CD4-positive, alpha-beta memory T cell (primary cell): ENCODE data around the gene EXOC4. TPM values are rescaled to one million over a fixed set of nuclear protein-coding genes. Genes with fewer than 3 reads are reported as not detected.

Experiments used
- CTCF ChIA-PET: fragments of 350-600 bp; sonication (Branson Sonifier 250); formaldehyde crosslinking; loops from one replicate; lab custom pipeline; 2021; ENCODE audit warnings: inconsistent platforms; ENCODE audit not compliant: partially characterized antibody; lab: Charles Lee
- POLR2A ChIA-PET: fragments of 350-600 bp; sonication (Branson Sonifier 250); formaldehyde crosslinking; loops from one replicate; lab custom pipeline; 2021; ENCODE audit not compliant: partially characterized antibody; lab: Charles Lee
- DNase-seq, 5 donors: peaks; one replicate each; pipeline versions ENCODE4 v3.0.0 to v3.0.0-alpha.2; 2020 to 2022; ENCODE audit warnings: mixed read lengths in 1 of 5
- H3K27ac ChIP-seq: one replicate; pipeline ENCODE4 v1.7.0; 2013; ENCODE audit warnings: low read depth, low read length
- H3K27me3 ChIP-seq: 2 replicates; pipeline ENCODE4 v1.7.0; 2013; ENCODE audit warnings: mild to moderate bottlenecking, low read length, moderate library complexity; ENCODE audit not compliant: insufficient read depth
- H3K36me3 ChIP-seq: 2 replicates; pipeline ENCODE4 v1.7.0; 2013; ENCODE audit warnings: mild to moderate bottlenecking, low read length, moderate library complexity; ENCODE audit not compliant: insufficient read depth
- H3K4me1 ChIP-seq: 2 replicates; pipeline ENCODE4 v1.7.0; 2013; ENCODE audit warnings: mild to moderate bottlenecking, low read length, moderate library complexity; ENCODE audit not compliant: insufficient read depth
- H3K4me3 ChIP-seq, 2 donors: one replicate each; pipeline ENCODE4 v1.7.0; 2013; ENCODE audit warnings: low read length in 2 of 2, mild to moderate bottlenecking in 1 of 2
- H3K9me3 ChIP-seq, 2 donors: one replicate each; pipeline ENCODE4 v1.7.0; 2013; ENCODE audit warnings: low read length in 2 of 2, control low read depth in 1 of 2; ENCODE audit not compliant: control insufficient read depth in 1 of 2
- H3K27ac Mint-ChIP-seq, 7 donors: one replicate each; pipeline ENCODE4 v1.8.0; 2020 to 2021; ENCODE audit warnings: mixed read lengths in 7 of 7, mild to moderate bottlenecking in 6 of 7, inconsistent platforms in 3 of 7, moderate library complexity in 3 of 7
- H3K27me3 Mint-ChIP-seq, 2 donors: one replicate each; pipeline ENCODE4 v1.8.0; 2020 to 2021; ENCODE audit warnings: mixed read lengths in 2 of 2
- H3K36me3 Mint-ChIP-seq, 2 donors: one replicate each; pipeline ENCODE4 v1.8.0; 2020 to 2021; ENCODE audit warnings: mixed read lengths in 2 of 2, inconsistent platforms in 1 of 2, mild to moderate bottlenecking in 1 of 2
- H3K4me1 Mint-ChIP-seq, 4 donors: one replicate each; pipeline ENCODE4 v1.8.0; 2020 to 2021; ENCODE audit warnings: mixed read lengths in 4 of 4, mild to moderate bottlenecking in 1 of 4
- H3K4me3 Mint-ChIP-seq, 8 donors: one replicate each; pipeline ENCODE4 v1.8.0; 2020 to 2021; ENCODE audit warnings: mixed read lengths in 8 of 8, mild to moderate bottlenecking in 7 of 8, moderate library complexity in 6 of 8, inconsistent platforms in 3 of 8
- H3K9me3 Mint-ChIP-seq, 8 donors: one replicate each; pipeline ENCODE4 v1.8.0; 2020 to 2021; ENCODE audit warnings: mixed read lengths in 8 of 8, mild to moderate bottlenecking in 5 of 8, inconsistent platforms in 3 of 8, moderate library complexity in 1 of 8
- intact Hi-C: fragments of 100-400 bp; cut with micrococcal nuclease; formaldehyde crosslinking; loops from one replicate; pipeline ENCODE4 v1.15.1; 2023
- polyA plus RNA-seq, 2 donors: library from polyadenylated mRNA; unstranded; fragments of 300-500 nt; fragmentation: Illumina TruSeq; gene quantifications; one replicate each; pipeline ENCODE4 v1.2.3, GENCODE V29; 2021
- total RNA-seq, 2 experiments: library from RNA; stranded (reverse); gene quantifications; one replicate each; pipeline ENCODE4 v1.2.3, GENCODE V29; 2021

EXOC4 gene
- total and polyA plus RNA-seq, 4 experiments from 2014 or later: 33.8 to 81.2 (median 58.1) TPM

GRCh38 chr7:133742709-133743538, 490.0 kb downstream of the EXOC4 start:
- intact Hi-C loops: no loop called here
- Histone ChIP-seq H3K9me3 (no peaks in the 10 kb centered on the region), H3K4me3 (no peak overlapping the region), H3K4me1 (no peaks in the 10 kb centered on the region), H3K27ac (no peak overlapping the region), H3K36me3 (no peaks in the 10 kb centered on the region), H3K27me3 (no peaks in the 10 kb centered on the region)
- DNase-seq: no peak
- ChIA-PET CTCF (no interaction called here), POLR2A (no interaction called here)
- Mint-ChIP-seq H3K4me3 (no peak overlapping the region), H3K4me1 (peaks cover 0 to 1% (median 0%) of the 10 kb centered on the region in 4 donors), H3K27ac (no peak overlapping the region), H3K27me3 (no peaks in the 10 kb centered on the region), H3K36me3 (no peaks in the 10 kb centered on the region), H3K9me3 (peaks cover 0 to 1% (median 0%) of the 10 kb centered on the region in 8 donors)

GRCh38 chr7:133744451-133744850, 491.6 kb downstream of the EXOC4 start:
- H3K9me3 ChIP-seq: no peaks in the 10 kb centered on the region
- POLR2A ChIA-PET: no interaction called here
- peaks cover 0 to 1% (median 0%) of the 10 kb centered on the region in 4 donors for H3K4me1 Mint-ChIP-seq
- H3K4me3 ChIP-seq: no peak overlapping the region
- DNase-seq: no peak
- H3K27me3 Mint-ChIP-seq: no peaks in the 10 kb centered on the region
- H3K27ac ChIP-seq: no peak overlapping the region
- H3K36me3 ChIP-seq: no peaks in the 10 kb centered on the region
- no peak overlapping the region for H3K27ac Mint-ChIP-seq
- CTCF ChIA-PET: no interaction called here
- intact Hi-C loops: no loop called here
- no peak overlapping the region for H3K4me3 Mint-ChIP-seq
- no peaks in the 10 kb centered on the region for H3K27me3 ChIP-seq
- peaks cover 0 to 3% of the 10 kb centered on the region in 2 donors for H3K36me3 Mint-ChIP-seq
- H3K9me3 Mint-ChIP-seq: peaks cover 0 to 1% (median 0%) of the 10 kb centered on the region in 8 donors
- no peaks in the 10 kb centered on the region for H3K4me1 ChIP-seq

DNA sequence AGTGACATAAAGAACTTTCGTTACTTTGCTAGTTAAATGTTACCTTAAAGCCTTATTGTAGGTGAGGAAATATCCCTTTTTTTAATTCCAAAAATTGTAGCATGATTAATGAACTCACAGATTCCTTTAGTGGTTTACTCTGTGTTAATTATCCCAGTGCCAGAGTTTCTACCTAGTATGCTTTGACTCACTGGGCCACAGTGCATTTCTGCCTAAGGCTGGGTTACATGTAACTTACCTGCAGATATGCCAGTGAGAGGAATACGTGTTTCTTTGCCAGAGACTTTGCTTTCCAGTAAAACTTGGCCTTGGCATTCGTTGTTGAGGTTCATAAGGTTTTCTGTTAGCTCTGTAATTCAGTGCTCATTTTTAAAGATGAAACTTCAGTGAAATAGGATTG, 493.4 kb downstream of the EXOC4 start:
- peaks cover 0 to 1% (median 0%) of the 10 kb centered on the region in 8 donors for H3K9me3 Mint-ChIP-seq
- intact Hi-C loops: no loop called here
- DNase-seq: no peak
- H3K27me3 Mint-ChIP-seq: no peaks in the 10 kb centered on the region
- Histone ChIP-seq H3K36me3 (no peaks in the 10 kb centered on the region), H3K27me3 (no peaks in the 10 kb centered on the region), H3K4me1 (no peaks in the 10 kb centered on the region), H3K9me3 (no peaks in the 10 kb centered on the region), H3K27ac (no peak overlapping the region), H3K4me3 (no peak overlapping the region)
- peaks cover 0 to 1% (median 0%) of the 10 kb centered on the region in 4 donors for H3K4me1 Mint-ChIP-seq
- H3K27ac Mint-ChIP-seq: no peak overlapping the region
- peaks cover 0 to 4% of the 10 kb centered on the region in 2 donors for H3K36me3 Mint-ChIP-seq
- POLR2A ChIA-PET: no interaction called here
- CTCF ChIA-PET: no interaction called here
- H3K4me3 Mint-ChIP-seq: no peak overlapping the region

DNA sequence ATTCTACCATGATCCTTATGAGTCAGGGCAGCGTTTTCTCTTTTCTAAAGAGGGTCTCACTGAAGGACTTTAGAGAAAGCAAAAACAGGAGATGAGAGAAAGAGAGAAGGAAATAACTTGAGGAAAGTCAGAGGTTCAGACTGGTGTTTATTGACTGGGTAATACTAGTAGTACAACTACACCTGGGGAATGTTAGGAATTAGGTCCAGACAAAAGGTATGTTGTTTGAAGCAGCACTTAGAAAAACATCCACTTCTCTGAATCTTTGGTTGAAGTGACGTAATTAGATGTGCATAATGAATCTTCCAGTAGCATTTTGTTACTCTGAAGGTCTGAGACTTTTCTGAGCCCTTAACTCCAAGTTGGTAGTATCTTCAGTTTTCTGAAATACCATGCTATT, 494.0 kb downstream of the EXOC4 start:
- H3K36me3 ChIP-seq: no peaks in the 10 kb centered on the region
- no peaks in the 10 kb centered on the region for H3K4me1 ChIP-seq
- Mint-ChIP-seq H3K27me3 (no peaks in the 10 kb centered on the region), H3K27ac (no peak overlapping the region), H3K9me3 (peaks cover 0 to 1% (median 0%) of the 10 kb centered on the region in 8 donors), H3K36me3 (peaks cover 0 to 7% of the 10 kb centered on the region in 2 donors), H3K4me3 (no peak overlapping the region), H3K4me1 (peaks cover 0 to 1% (median 0%) of the 10 kb centered on the region in 4 donors)
- no peaks in the 10 kb centered on the region for H3K9me3 ChIP-seq
- H3K27me3 ChIP-seq: no peaks in the 10 kb centered on the region
- no peak overlapping the region for H3K4me3 ChIP-seq
- no peak overlapping the region for H3K27ac ChIP-seq
- intact Hi-C loops: no loop called here
- DNase-seq: no peak
- POLR2A ChIA-PET: no interaction called here
- CTCF ChIA-PET: no interaction called here

DNA sequence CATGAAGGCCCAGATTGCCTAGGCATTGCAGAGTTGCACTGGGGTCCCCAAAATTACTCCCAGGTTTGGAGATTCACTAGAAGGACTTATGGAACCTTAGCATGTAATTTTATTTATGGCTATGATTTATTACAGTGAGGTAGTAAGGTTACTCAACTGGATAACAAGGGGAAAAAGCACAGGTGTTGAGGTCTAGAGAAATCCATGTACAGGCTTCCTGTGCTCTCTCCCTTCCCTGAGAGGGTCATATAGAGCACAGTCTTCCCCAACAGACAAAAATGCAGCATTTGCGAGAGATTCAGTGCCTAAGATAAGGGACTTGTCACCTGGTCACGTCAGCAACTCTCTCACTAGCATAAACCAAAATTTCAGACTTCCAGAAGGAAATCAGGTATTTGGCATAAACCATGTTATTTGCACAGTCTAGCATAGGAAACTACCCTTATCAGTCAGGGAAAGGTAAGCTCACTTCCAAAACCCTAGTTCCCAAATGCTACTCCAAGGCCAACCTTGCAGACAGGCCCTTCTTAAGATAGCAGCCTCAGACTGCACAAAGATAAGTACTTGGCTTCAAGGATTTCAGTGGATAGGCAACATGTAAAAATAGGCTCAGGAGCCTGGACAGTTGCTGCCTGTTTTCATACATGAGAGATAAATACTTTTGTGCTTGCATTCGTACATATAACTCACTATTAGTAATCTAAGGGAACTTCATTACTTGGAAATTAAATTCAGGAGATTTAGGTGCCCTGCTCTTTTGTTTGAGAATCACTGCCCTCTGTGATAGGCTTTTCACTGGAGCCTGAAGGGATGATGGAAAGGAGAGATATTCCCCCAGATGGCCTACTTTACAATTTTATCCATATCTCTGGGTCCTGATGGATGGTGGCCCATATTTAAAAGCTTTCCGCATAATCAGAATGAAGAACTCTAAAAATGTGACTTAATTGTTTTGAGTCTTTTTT, 495.8 kb downstream of the EXOC4 start:
- Mint-ChIP-seq H3K36me3 (peaks cover 0 to 17% of the 10 kb centered on the region in 2 donors), H3K27me3 (no peaks in the 10 kb centered on the region), H3K4me3 (no peak overlapping the region), H3K4me1 (peaks cover 0 to 1% (median 0%) of the 10 kb centered on the region in 4 donors), H3K9me3 (peaks cover 0 to 1% (median 0%) of the 10 kb centered on the region in 8 donors), H3K27ac (no peak overlapping the region)
- intact Hi-C loops: no loop called here
- ChIA-PET POLR2A (no interaction called here), CTCF (no interaction called here)
- Histone ChIP-seq H3K27ac (no peak overlapping the region), H3K9me3 (no peaks in the 10 kb centered on the region), H3K4me1 (no peaks in the 10 kb centered on the region), H3K27me3 (no peaks in the 10 kb centered on the region), H3K4me3 (no peak overlapping the region), H3K36me3 (no peaks in the 10 kb centered on the region)
- DNase-seq: no peak

- H3K27me3 Mint-ChIP-seq: no peaks in the 10 kb centered on the region
- H3K36me3 Mint-ChIP-seq: peaks cover 0 to 17% of the 10 kb centered on the region in 2 donors
- H3K9me3 Mint-ChIP-seq: peaks cover 0 to 1% (median 0%) of the 10 kb centered on the region in 8 donors
- no peak overlapping the region for H3K27ac Mint-ChIP-seq
- H3K9me3 ChIP-seq: no peaks in the 10 kb centered on the region
- intact Hi-C loops: no loop called here
- no peaks in the 10 kb centered on the region for H3K27me3 ChIP-seq
- no peak overlapping the region for H3K4me3 Mint-ChIP-seq
- no peaks in the 10 kb centered on the region for H3K4me1 ChIP-seq
- POLR2A ChIA-PET: no interaction called here
- H3K27ac ChIP-seq: no peak overlapping the region
- H3K36me3 ChIP-seq: no peaks in the 10 kb centered on the region
- H3K4me3 ChIP-seq: no peak overlapping the region
- H3K4me1 Mint-ChIP-seq: no peaks in the 10 kb centered on the region
- DNase-seq: no peak
- CTCF ChIA-PET: no interaction called here
Measured at GRCh38 chr7:133750287-133750686, 497.4 kb downstream of the EXOC4 start.

- no peaks in the 10 kb centered on the region for H3K36me3 ChIP-seq
- Mint-ChIP-seq H3K36me3 (peaks cover 0 to 17% of the 10 kb centered on the region in 2 donors), H3K9me3 (peaks cover 0 to 1% (median 0%) of the 10 kb centered on the region in 8 donors), H3K4me3 (no peak overlapping the region), H3K27ac (no peak overlapping the region), H3K4me1 (no peaks in the 10 kb centered on the region), H3K27me3 (no peaks in the 10 kb centered on the region)
- no peaks in the 10 kb centered on the region for H3K9me3 ChIP-seq
- DNase-seq: no peak
- H3K4me1 ChIP-seq: no peaks in the 10 kb centered on the region
- H3K4me3 ChIP-seq: no peak overlapping the region
- intact Hi-C loops: no loop called here
- ChIA-PET POLR2A (no interaction called here), CTCF (no interaction called here)
- H3K27ac ChIP-seq: no peak overlapping the region
- H3K27me3 ChIP-seq: no peaks in the 10 kb centered on the region
Measured at GRCh38 chr7:133751079-133751478, 498.2 kb downstream of the EXOC4 start.
